GM12878 (cell line): Measurements from ENCODE around the gene PXMP4. TPM values are rescaled to one million over a fixed set of nuclear protein-coding genes. Genes with fewer than 3 reads are reported as not detected.

ENCODE experiments used
- CHD1 ChIP-seq: IDR thresholded peaks from 2 replicates; pipeline ENCODE4 v1.6.1; 2012; ENCODE audit warnings: low read depth, low read length, improper control_type of control experiment
- CREB1 ChIP-seq: IDR thresholded peaks from 2 replicates; pipeline ENCODE4 v1.6.1; 2012; ENCODE audit warnings: low read depth, mild to moderate bottlenecking, inconsistent platforms
- EED ChIP-seq: sonication (generic); IDR thresholded peaks from 2 replicates; pipeline ENCODE4 v1.6.1; 2016; ENCODE audit warnings: antibody characterized with exemption, low read depth
- FOS ChIP-seq: IDR thresholded peaks from 3 replicates; pipeline ENCODE4 v1.6.1; 2011; ENCODE audit warnings: borderline replicate concordance; ENCODE audit not compliant: insufficient read length; ENCODE audit errors: extremely low read depth
- JUND ChIP-seq: IDR thresholded peaks from 2 replicates; pipeline ENCODE4 v1.6.1; 2012; ENCODE audit warnings: low read depth, mild to moderate bottlenecking, low read length, improper control_type of control experiment, moderate library complexity
- KDM1A ChIP-seq: fragments of 200-600 bp; sonication (generic); IDR thresholded peaks from 2 replicates; pipeline ENCODE4 v1.6.1; 2016; ENCODE audit warnings: borderline replicate concordance
- MYB ChIP-seq: fragments of 150-350 bp; IDR thresholded peaks from 2 replicates; pipeline ENCODE4 v1.6.1; 2014; ENCODE audit warnings: mild to moderate bottlenecking, low read depth, low read length, borderline replicate concordance
- NR2C1 ChIP-seq: fragments of 450-650 bp; IDR thresholded peaks from 2 replicates; pipeline ENCODE4 v1.6.1; 2017; ENCODE audit warnings: antibody characterized with exemption, mild to moderate bottlenecking, moderate library complexity
- NR2C2 ChIP-seq: IDR thresholded peaks from 2 replicates; pipeline ENCODE4 v1.6.1; 2011; ENCODE audit warnings: borderline replicate concordance, low read depth; ENCODE audit not compliant: control insufficient read depth, insufficient read length
- NR2F1 ChIP-seq: fragments of 450-650 bp; conservative IDR thresholded peaks from 2 replicates; pipeline ENCODE4 v1.6.1; 2017; ENCODE audit warnings: mild to moderate bottlenecking
- NRF1 ChIP-seq: conservative IDR thresholded peaks from 2 replicates; pipeline ENCODE4 v1.6.1; 2011; ENCODE audit warnings: mild to moderate bottlenecking, low read depth, low read length, improper control_type of control experiment
- POLR2AphosphoS2 ChIP-seq: IDR thresholded peaks from 2 replicates; pipeline ENCODE4 v1.6.1; 2011; ENCODE audit warnings: low read depth, mild to moderate bottlenecking, low read length, improper control_type of control experiment, moderate library complexity
- RB1 ChIP-seq: fragments of 450-650 bp; formaldehyde crosslinking; IDR thresholded peaks from 2 replicates; pipeline ENCODE4 v1.6.1; 2017; ENCODE audit warnings: mild to moderate bottlenecking, borderline replicate concordance
- RCOR1 ChIP-seq: conservative IDR thresholded peaks from 2 replicates; pipeline ENCODE4 v1.6.1; 2012; ENCODE audit warnings: low read depth, low read length, improper control_type of control experiment
- STAT1 ChIP-seq: fragments of 450-650 bp; conservative IDR thresholded peaks from 2 replicates; pipeline ENCODE4 v1.6.1; 2014; ENCODE audit warnings: antibody characterized with exemption, mild to moderate bottlenecking
- TCF3 ChIP-seq: IDR thresholded peaks from 2 replicates; pipeline ENCODE4 v1.6.1; 2012; ENCODE audit warnings: low read depth, mild to moderate bottlenecking, low read length, borderline replicate concordance; ENCODE audit not compliant: insufficient read depth
- WRNIP1 ChIP-seq: IDR thresholded peaks from 2 replicates; pipeline ENCODE4 v1.6.1; 2011; ENCODE audit warnings: low read depth, low read length, improper control_type of control experiment, borderline replicate concordance
- YY1 ChIP-seq: IDR thresholded peaks from 2 replicates; pipeline ENCODE4 v1.6.1; 2011; ENCODE audit warnings: low read depth, mild to moderate bottlenecking, low read length
- polyA plus RNA-seq, 11 experiments: library from polyadenylated mRNA; depleted of rRNA in 4 of 11; unstranded in 6 of 11; stranded (reverse) in 5 of 11; fragments of >200 nt; fragmentation: Nextera tagmentation in 4 of 11; fragmentation: Illumina TruSeq in 1 of 11; extraction: Ambion mirVana in 4 of 11; extraction: Trizol in 1 of 11; gene quantifications; 1 replicate in 1 of 11; 2 replicates in 10 of 11; pipeline versions ENCODE4 v1.2.1 to v1.2.3, GENCODE V29; 2011 to 2016; ENCODE audit warnings: inconsistent platforms in 2 of 11, missing spikeins in 2 of 11, low read depth in 1 of 11
- total RNA-seq, 4 experiments: library from RNA; depleted of rRNA in 3 of 4; stranded (reverse); fragments of >200 nt in 3 of 4; fragmentation: Illumina TruSeq in 1 of 4; extraction: Trizol in 1 of 4; gene quantifications; 2 replicates each; pipeline versions ENCODE4 v1.2.1 to v1.2.3, GENCODE V29; 2013 to 2021
- TF ChIP-seq, protein P1 (sequence below): fragments of 450-650 bp; IDR thresholded peaks from 2 replicates; pipeline ENCODE4 v1.6.1; 2017; ENCODE audit warnings: antibody characterized with exemption, mild to moderate bottlenecking, moderate library complexity
- TF ChIP-seq, protein P2 (sequence below): IDR thresholded peaks from 2 replicates; pipeline ENCODE4 v1.6.1; 2012; ENCODE audit warnings: low read length, inconsistent platforms
- TF ChIP-seq, protein P3 (sequence below): IDR thresholded peaks from 2 replicates; pipeline ENCODE4 v1.6.1; 2011; ENCODE audit warnings: mild to moderate bottlenecking, low read depth, low read length, moderate library complexity; ENCODE audit not compliant: insufficient replicate concordance
- TF ChIP-seq, protein P4 (sequence below): fragments of 450-650 bp; IDR thresholded peaks from 2 replicates; pipeline ENCODE4 v1.6.1; 2018; ENCODE audit warnings: borderline replicate concordance, mild to moderate bottlenecking; ENCODE audit not compliant: partially characterized antibody

The PXMP4 gene
- total and polyA plus RNA-seq, 10 of the 15 experiments (the other 5 are each of a cell fraction or from before 2014, with no cell fraction given): 3.6 to 19.2 (median 8.6) TPM

DNA sequence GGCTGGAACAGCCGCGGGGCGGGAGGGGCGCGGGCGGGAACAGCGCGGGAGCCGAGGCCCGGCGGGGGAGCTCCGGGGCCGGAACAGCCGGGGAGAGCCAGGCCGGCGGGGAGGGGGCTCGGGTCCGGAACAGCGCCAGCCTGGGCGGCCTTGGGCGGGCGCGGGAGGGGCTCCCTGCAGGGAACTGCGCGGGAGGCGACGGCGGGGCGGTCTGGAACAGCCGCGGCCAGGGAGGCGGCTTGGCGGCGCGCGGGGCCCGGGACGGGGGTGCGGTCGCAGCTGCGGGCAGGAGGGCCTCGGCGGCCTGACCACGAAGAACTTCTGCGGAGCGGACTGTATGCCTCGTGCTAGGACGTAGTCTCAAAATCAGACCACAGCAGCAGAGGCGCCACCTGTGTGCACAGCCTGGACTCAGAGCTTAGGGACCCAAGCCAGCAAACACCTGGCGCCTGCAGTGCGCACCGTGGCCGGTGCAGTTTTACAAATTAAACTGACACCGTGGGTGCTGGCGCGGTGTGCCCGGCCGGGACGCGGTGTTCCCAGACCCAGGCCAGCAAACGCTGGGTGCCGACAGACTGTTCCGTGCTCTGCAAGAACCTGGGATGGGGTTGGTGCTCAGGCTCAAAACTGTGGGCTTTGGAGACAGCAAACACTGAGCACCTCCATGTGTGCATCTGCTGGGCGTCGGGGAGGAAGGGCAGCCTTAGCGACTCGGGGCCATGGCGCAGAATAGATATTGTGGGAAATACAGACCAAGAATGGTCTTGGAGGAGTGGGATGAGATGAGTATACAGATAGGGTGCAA lies 12.3 kb upstream of the PXMP4 start (continued):
- TF ChIP-seq, protein P1, sequence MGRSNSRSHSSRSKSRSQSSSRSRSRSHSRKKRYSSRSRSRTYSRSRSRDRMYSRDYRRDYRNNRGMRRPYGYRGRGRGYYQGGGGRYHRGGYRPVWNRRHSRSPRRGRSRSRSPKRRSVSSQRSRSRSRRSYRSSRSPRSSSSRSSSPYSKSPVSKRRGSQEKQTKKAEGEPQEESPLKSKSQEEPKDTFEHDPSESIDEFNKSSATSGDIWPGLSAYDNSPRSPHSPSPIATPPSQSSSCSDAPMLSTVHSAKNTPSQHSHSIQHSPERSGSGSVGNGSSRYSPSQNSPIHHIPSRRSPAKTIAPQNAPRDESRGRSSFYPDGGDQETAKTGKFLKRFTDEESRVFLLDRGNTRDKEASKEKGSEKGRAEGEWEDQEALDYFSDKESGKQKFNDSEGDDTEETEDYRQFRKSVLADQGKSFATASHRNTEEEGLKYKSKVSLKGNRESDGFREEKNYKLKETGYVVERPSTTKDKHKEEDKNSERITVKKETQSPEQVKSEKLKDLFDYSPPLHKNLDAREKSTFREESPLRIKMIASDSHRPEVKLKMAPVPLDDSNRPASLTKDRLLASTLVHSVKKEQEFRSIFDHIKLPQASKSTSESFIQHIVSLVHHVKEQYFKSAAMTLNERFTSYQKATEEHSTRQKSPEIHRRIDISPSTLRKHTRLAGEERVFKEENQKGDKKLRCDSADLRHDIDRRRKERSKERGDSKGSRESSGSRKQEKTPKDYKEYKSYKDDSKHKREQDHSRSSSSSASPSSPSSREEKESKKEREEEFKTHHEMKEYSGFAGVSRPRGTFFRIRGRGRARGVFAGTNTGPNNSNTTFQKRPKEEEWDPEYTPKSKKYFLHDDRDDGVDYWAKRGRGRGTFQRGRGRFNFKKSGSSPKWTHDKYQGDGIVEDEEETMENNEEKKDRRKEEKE: peak; percentile 1; the same call in 1 of the 2 replicates
- TF ChIP-seq NR2F1: peak; percentile 50; the same call in 1 of the 2 replicates
- TF ChIP-seq NRF1: no peak
- peak; percentile 83 for TF ChIP-seq TCF3
- no peak; the same call in 1 of the 2 replicates for TF ChIP-seq STAT1
- TF ChIP-seq, protein P2, sequence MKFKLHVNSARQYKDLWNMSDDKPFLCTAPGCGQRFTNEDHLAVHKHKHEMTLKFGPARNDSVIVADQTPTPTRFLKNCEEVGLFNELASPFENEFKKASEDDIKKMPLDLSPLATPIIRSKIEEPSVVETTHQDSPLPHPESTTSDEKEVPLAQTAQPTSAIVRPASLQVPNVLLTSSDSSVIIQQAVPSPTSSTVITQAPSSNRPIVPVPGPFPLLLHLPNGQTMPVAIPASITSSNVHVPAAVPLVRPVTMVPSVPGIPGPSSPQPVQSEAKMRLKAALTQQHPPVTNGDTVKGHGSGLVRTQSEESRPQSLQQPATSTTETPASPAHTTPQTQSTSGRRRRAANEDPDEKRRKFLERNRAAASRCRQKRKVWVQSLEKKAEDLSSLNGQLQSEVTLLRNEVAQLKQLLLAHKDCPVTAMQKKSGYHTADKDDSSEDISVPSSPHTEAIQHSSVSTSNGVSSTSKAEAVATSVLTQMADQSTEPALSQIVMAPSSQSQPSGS: no peak
- no peak for TF ChIP-seq WRNIP1
- TF ChIP-seq YY1: no peak
- no peak for TF ChIP-seq KDM1A
- no peak; the same call in 1 of the 2 replicates for TF ChIP-seq EED
- TF ChIP-seq CHD1: no peak
- no peak; the same call in 1 of the 2 replicates for TF ChIP-seq RB1
- TF ChIP-seq NR2C1: no peak; the same call in 1 of the 2 replicates
- no peak for TF ChIP-seq NR2C2
- TF ChIP-seq FOS: no peak
- TF ChIP-seq CREB1: 0 out of 2 replicates have a peak, but pooled peaks have one; percentile 13
- TF ChIP-seq JUND: peak; percentile 97
- 0 out of 2 replicates have a peak, but pooled peaks have one; percentile 8 for TF ChIP-seq MYB
- no peak; the same call in 1 of the 2 replicates for TF ChIP-seq RCOR1
- TF ChIP-seq POLR2AphosphoS2: 0 out of 2 replicates have a peak, but pooled peaks have one; percentile 26
- TF ChIP-seq, protein P3, sequence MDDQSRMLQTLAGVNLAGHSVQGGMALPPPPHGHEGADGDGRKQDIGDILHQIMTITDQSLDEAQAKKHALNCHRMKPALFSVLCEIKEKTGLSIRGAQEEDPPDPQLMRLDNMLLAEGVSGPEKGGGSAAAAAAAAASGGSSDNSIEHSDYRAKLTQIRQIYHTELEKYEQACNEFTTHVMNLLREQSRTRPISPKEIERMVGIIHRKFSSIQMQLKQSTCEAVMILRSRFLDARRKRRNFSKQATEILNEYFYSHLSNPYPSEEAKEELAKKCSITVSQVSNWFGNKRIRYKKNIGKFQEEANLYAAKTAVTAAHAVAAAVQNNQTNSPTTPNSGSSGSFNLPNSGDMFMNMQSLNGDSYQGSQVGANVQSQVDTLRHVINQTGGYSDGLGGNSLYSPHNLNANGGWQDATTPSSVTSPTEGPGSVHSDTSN: no peak
- TF ChIP-seq, protein P4, sequence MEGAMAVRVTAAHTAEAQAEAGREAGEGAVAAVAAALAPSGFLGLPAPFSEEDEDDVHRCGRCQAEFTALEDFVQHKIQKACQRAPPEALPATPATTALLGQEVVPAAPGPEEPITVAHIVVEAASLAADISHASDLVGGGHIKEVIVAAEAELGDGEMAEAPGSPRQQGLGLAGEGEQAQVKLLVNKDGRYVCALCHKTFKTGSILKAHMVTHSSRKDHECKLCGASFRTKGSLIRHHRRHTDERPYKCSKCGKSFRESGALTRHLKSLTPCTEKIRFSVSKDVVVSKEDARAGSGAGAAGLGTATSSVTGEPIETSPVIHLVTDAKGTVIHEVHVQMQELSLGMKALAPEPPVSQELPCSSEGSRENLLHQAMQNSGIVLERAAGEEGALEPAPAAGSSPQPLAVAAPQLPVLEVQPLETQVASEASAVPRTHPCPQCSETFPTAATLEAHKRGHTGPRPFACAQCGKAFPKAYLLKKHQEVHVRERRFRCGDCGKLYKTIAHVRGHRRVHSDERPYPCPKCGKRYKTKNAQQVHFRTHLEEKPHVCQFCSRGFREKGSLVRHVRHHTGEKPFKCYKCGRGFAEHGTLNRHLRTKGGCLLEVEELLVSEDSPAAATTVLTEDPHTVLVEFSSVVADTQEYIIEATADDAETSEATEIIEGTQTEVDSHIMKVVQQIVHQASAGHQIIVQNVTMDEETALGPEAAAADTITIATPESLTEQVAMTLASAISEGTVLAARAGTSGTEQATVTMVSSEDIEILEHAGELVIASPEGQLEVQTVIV: no peak
